Ishikawa (cell line): Measurements from ENCODE around the gene PTPRD.

Experiments
- CREB1 ChIP-seq: IDR thresholded peaks from 2 replicates; pipeline ENCODE4 v1.6.1; 2012; ENCODE audit warnings: low read depth
- EP300 ChIP-seq: IDR thresholded peaks from 2 replicates; pipeline ENCODE4 v1.6.1; 2012; ENCODE audit warnings: borderline replicate concordance
- FOXM1 ChIP-seq: IDR thresholded peaks from 2 replicates; pipeline ENCODE4 v1.6.1; 2012; ENCODE audit warnings: low read depth, borderline replicate concordance
- MAX ChIP-seq: IDR thresholded peaks from 2 replicates; pipeline ENCODE4 v1.6.1; 2012
- RAD21 ChIP-seq: IDR thresholded peaks from 2 replicates; pipeline ENCODE4 v1.6.1; 2012; ENCODE audit warnings: low read depth
- REST ChIP-seq: IDR thresholded peaks from 2 replicates; pipeline ENCODE4 v1.6.1; 2012; ENCODE audit warnings: low read depth, mild to moderate bottlenecking
- TAF1 ChIP-seq: IDR thresholded peaks from 2 replicates; pipeline ENCODE4 v1.6.1; 2012; ENCODE audit warnings: low read depth, mild to moderate bottlenecking
- TCF12 ChIP-seq: IDR thresholded peaks from 2 replicates; pipeline ENCODE4 v1.6.1; 2012; ENCODE audit warnings: low read depth
- TEAD4 ChIP-seq: IDR thresholded peaks from 2 replicates; pipeline ENCODE4 v1.6.1; 2012
- YY1 ChIP-seq: IDR thresholded peaks from 2 replicates; pipeline ENCODE4 v1.6.1; 2012; ENCODE audit warnings: low read depth
- ZBTB7A ChIP-seq: IDR thresholded peaks from 2 replicates; pipeline ENCODE4 v1.6.1; 2012; ENCODE audit warnings: low read depth

- TF ChIP-seq REST = no peak
- no peak for TF ChIP-seq EP300
- no peak for TF ChIP-seq RAD21
- TF ChIP-seq MAX = no peak
- TF ChIP-seq TAF1 = no peak
- TF ChIP-seq YY1 = no peak
- TF ChIP-seq FOXM1 = no peak
- TF ChIP-seq TCF12 = no peak
- no peak for TF ChIP-seq TEAD4
- no peak for TF ChIP-seq ZBTB7A
- TF ChIP-seq CREB1 = no peak
These were observed 1861.3 kb downstream of the PTPRD start for GRCh38 chr9:8751406-8751930.
